GM21390 (cell line): ENCODE results near the gene PRKCD.

Experiments used
- ATAC-seq: cut with Tn5 transposase; IDR thresholded peaks from one replicate; pipeline ENCODE4 v1.9.1; 2021; ENCODE audit not compliant: unreplicated experiment

Gene PRKCD

DNA sequence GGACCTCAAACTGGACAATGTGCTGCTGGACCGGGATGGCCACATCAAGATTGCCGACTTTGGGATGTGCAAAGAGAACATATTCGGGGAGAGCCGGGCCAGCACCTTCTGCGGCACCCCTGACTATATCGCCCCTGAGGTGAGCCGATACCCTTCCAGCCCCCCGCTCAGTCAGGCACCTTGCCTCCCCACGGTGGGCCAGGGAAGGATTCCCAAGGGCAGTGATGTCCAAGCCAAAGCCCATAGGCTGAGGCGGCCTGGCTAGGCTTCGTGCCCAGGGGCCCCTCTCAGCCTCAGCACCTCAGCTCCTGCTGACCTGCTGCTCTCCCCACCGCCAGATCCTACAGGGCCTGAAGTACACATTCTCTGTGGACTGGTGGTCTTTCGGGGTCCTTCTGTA is 27.7 kb downstream of the PRKCD start:
- ATAC-seq = no peak

DNA sequence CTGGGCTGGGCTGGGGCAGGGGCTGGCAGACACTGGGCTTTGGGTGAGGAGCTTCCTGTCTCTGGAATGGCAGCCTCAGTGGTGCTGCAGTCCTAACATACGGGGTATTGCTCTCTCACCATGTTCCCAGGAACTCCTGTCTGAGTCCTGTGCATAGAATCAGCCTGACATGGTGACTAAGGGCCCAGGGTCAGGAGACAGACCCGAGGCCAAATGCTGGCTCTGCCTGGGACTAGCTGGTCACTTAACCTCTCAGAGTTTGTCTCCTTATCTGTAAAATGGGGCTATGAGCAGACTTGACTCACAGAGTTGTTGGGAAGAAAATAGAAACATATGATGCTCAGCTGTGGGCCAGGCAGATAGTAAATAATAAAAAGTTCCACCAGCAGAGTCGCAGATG is 28.3 kb downstream of the PRKCD start:
- no peak for ATAC-seq

GRCh38 chr3:53190659-53191058 is 29.6 kb downstream of the PRKCD start:
- ATAC-seq = peak; percentile 64

DNA sequence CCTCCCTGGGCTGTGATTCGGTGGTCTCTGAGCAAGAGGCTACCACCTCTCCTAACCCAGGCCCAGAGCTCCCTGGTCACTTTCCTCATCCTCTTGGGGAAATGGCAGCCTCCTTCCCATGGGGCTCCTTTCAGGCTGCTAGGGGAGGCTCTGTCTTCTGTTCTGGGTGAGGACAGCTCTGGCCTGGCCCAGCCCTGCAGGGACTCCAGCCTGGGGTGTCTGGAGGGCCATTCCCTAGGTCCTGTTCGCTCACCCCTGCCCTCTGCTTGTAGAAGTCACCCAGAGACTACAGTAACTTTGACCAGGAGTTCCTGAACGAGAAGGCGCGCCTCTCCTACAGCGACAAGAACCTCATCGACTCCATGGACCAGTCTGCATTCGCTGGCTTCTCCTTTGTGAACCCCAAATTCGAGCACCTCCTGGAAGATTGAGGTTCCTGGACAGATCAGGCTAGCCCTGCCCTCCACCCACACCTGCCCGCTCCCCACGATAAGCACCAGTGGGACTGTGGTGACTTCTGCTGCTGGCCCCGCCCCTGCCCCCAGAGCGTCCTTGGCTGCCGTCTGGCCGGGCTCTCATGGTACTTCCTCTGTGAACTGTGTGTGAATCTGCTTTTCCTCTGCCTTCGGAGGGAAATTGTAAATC is 30.9 kb downstream of the PRKCD start:
- ATAC-seq = no peak

- ATAC-seq = peak; percentile 50
Observed at GRCh38 chr3:53192608-53193007, 31.6 kb downstream of the PRKCD start.

DNA sequence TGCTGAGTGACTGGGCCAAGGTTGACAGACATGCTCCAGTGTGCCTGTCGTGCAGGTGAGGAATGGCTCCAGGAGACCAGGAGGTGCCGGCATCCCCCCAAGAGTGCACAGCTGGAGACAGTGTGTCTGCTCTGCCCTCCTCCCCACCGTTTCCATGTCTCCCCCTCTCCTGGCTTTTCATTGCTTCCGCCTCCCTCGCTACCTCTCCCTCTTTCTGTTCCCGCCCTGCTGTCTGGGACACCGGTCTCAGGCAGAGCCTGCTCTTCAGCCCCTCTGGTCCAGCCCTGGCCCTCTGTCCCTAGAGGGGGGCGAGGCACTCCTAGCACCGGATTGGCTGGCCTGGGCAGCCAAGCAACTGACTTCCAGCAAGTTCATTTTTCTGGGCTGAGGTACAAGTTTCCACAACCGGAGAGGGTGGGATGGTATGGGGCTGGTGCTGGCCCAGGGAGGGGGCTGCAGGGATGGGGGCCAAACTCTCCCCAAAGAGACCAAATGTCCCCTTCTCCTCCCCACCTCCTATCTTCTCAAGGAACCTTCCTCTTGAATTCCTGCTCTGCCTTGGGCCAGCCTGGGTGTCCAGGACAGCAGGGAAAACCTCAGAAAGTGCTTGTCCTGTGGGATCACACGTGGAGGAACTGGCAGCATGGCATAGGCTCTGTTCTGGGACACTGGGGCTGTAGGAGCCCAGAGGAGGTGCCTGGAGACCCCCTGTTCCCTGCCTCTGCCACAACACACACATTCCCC is 32.6 kb downstream of the PRKCD start:
- ATAC-seq = no peak

- ATAC-seq = no peak
Observed at GRCh38 chr3:53194210-53195065, 33.4 kb downstream of the PRKCD start.

DNA sequence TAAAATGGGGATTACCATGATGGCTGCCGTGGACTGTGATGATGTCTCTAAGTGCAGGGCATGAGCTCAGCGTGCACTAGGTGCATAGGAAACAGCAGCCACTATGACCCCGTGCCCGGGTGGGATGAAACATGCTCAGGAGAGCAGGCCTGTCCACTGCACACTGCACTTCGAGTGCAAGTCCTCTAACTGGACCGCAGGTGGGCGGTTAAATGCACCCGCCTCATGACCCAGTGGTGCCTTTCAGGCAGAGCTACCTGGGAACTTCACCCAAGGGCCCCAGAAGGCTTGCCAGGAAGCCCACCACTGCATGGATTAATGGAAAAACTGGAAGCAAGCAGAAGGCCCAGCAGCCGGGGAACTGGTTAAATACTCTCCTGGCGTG is 34.0 kb downstream of the PRKCD start:
- no peak for ATAC-seq

DNA sequence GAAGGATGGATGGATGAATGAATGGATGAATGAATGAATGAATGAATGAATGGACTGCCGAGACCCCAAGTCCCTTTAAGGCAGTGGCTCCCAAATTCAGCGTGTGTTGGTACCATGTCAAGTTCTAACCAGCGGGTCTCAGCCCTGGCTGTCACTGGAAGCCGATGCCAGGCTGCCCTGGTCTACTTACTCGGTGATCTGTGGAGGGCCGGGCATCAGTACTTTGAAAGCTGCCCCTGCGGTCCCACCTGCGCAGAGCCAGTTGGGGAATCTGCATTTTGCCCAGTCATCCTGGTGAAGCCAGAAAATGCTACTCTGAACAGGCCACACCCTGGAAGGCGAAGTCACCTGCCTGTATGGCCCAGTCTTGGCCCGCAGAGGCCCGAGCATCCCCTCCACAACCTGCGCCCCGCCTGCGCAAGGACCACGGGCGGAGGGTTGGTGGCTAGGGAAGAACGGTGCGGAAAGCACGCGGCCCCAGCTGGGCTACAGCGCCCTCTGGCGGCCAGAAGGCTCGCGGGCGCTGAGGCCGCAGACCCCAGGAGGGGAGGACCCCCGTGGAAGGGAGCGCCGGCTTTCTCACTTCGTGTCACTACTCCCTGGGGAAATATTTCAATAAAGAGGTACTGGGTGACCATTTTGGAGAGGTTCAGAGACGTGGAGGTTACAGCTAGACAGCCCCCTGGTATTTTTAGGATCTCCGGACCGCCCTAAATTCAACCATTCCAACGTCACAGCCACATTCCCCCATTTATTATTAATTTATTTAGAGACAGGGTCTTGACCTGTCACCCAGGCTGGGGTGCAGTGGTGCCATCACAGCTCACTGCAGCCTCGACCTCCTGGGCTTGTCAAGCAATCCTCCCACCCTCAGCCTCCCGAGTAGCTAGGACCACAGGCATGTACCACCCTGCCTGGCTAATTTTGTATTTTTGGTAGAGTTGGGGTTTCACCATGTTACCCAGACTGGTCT is 34.9 kb downstream of the PRKCD start:
- no peak for ATAC-seq

GRCh38 chr3:53196575-53197407 is 35.8 kb downstream of the PRKCD start:
- no peak for ATAC-seq

DNA sequence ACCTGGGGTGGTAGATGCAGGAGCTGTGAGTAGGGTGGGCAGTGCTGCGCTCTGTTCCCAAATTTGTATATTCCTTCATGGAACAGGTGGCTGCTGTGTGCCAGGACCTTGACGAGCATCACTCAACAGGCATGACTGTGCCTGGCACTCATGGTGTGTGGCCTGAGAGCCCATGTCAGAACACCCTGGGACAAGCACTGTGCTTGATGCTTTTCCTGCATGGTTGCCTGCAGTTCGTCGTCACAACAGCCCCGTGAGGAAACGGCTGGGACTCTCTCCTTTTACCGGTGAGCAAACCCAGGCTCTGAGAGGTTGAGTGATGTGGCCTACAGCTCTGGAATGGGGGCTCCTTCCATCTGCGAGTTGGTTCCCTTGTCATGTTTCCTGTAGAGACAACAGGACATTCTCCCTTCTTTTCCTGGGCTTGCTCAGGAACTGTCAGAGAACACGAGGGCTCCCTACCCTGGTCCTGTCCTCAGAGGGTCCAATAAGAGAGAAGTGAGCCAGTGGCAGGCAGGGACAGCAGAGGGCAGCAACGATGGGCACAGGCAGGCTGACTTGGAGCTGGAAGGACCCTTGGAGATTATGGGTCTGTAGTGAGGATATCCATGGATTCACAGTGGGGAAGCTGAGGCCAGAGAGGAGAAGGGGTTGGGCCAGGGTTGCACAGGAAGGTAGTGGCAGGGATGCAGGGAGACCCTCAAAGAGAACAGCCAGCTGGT is 37.4 kb downstream of the PRKCD start:
- ATAC-seq = no peak

GRCh38 chr3:53198996-53199395 is 38.0 kb downstream of the PRKCD start:
- no peak for ATAC-seq

DNA sequence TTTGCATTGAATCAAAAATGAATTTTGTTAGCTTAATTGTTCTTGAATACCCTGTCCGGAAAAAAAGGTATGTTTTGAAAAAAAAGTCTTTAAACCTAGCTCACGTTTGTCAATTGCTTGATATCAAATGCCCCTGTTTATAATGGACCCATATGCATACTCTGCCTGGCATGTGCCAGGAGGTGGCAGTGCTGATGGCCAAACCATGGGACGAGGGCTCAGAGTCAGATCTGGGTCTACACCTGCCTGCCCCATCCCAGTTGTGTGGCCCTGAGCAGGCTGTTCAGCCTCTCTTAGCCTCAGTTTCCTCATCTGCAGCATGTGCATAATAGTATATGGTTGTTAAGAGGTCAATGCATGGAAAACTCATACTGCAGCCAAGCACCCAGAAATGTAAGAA is 38.8 kb downstream of the PRKCD start:
- ATAC-seq = no peak

DNA sequence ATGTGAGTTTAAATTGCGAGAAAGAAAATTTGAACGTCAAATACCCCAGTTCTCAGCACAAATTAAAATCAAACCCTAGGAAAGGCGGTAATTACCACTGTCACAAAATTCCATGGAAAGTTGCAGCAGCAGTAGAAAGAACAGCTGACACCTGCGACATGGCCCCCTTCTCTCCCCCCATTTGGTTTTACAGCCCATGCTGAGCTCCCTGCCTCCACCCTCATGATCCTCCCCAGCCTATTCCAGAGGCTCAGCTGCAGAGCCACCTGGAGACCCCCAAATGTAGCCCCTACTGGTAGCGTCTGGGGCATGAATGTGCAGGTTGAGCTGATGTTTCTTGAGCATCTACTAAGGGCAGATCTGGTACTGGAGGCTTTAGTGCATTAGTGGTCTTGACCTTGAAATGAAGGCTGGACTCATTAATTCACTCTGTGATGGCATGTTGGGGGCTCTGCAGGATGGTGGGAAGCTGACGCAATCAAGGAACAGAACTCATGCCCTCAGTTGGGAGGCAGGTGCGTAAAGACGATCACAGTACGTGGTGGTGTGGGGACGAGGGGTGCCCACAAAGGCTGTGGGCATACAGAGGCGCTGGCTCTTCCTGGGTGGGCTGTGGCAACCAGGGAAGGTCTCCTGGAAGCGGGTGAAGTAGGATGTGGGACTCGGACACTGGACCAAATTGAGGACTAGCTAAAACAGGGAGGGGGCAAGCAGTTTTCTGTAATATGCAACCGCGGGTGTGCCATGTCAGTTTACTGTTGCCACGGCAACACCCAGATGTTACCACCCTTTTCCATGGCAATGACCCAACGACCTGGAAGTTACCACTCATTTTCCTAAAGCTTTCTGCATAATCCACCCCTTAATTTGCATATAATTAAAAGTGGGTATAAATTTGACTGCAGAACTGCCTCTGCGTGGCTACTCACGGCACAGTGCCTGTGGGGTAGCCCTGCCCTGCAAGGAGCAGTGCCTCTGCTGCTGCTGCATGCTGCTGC is 39.8 kb downstream of the PRKCD start:
- ATAC-seq = no peak

DNA sequence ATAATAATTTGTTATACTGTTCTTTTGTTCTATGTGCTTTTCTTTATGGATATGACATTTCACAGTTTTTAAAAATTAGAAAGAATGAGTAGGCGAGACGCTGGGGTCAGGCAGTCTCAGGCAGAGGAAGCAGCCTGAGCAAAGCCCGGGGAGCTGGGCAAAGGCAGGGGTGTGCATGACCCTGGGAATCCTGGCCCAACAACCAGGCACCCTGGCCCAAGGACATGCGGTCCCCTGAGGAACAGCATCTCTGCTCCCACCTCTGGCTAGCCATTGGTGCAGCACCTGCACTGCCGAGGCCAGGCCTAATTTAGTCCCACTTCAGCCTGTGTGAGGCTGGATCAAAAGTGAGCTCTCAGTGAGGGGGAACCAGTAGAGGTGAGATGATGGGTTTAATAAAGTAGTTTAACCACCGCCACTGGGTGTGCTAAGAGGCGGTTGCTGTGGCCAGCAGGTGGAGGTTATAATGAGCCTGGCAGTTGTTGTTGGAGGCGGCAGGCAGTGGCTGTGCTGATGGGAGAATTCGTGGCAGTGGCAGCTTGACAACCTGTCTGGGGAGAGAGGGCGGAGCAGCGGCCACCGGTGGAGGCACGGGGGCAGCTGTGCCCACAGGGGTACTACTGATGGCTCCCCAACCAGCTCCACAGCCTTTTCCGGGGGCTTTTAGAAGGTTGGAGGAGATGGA is 41.5 kb downstream of the PRKCD start:
- ATAC-seq = no peak

DNA sequence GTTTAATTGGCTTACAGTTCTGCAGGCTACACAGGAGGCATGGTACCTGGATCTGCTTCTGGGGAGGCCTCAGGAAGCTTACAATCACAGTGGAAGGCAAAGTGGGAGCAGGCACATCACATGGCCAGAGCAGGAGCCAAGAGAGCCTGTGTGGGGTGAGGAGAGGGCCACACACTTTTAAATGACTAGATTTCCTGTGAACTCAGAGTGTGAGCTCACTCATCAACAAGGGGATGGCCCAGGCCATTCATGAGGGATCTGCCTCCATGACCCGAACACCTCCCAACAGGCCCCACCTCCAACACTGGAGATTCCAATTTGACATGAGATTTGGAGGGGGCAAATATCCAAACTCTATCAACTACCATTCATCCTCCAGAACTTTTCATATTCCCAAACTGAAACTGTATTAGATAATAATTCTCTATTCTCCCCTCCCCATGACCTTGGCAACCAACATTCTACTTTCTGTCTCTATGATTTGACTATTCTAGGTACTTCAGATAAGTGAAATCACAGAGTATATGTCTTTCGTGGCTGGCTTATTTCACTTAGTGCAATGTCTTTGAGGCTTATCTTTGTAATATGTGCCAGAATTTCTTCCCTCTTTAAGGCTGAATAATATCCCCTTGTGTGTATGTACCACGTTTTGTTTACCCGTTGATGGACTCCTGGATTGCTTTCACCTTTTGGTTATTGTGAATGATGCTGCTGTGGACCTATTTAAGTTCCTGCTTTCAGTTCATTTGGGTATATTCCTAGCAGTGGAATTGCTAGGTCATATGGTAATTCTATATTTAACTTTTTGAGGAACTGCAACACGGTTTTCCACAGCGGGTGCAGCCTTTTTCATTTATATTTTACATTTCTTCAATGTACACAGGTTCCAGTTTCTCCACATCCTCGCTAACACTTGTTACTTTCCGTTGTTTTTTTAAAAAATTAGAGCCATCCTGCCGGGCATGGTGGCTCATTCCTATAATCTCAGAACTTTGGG is 51.0 kb downstream of the PRKCD start:
- ATAC-seq = no peak
